Hematopoietic multipotent progenitor cell treated with erythropoietin and hydrocortisone succinate and interleukin-3 and kit ligand, for 6 days (in vitro differentiated cells): ENCODE data around the gene COCH.
"Not testable (repeated sequence)": the region's sequence is repeated elsewhere in the genome, so short reads cannot be mapped to it uniquely, and the experiment has no call there.

ENCODE experiments used
- DNase-seq: peaks from one replicate; pipeline ENCODE4 v3.0.0-alpha.2; 2015

The COCH gene

GRCh38 chr14:30876692-30877091, 2.3 kb downstream of the COCH start:
- DNase-seq = no peak

- DNase-seq = no peak
Observed at GRCh38 chr14:30882431-30882830, 8.1 kb downstream of the COCH start.

- DNase-seq = no peak
Observed at GRCh38 chr14:30883508-30884294, 9.3 kb downstream of the COCH start.

- DNase-seq = peak; percentile 63
Observed at GRCh38 chr14:30884901-30885300, 10.5 kb downstream of the COCH start.

- DNase-seq = no peak
Observed at GRCh38 chr14:30885840-30886740, 11.7 kb downstream of the COCH start.

GRCh38 chr14:30888480-30889243, 14.3 kb downstream of the COCH start:
- no peak for DNase-seq

GRCh38 chr14:30889244-30889594, 14.9 kb downstream of the COCH start:
- no peak for DNase-seq

- no peak for DNase-seq
Observed at GRCh38 chr14:30893819-30894218, 19.5 kb downstream of the COCH start.

GRCh38 chr14:30894923-30895515, 20.7 kb downstream of the COCH start:
- no peak for DNase-seq

- no peak for DNase-seq
Observed at GRCh38 chr14:30896435-30896834, 22.1 kb downstream of the COCH start.

GRCh38 chr14:30897121-30897520, 22.8 kb downstream of the COCH start:
- not testable (repeated sequence) for DNase-seq

- no peak for DNase-seq
Observed at GRCh38 chr14:30903285-30904124, 29.1 kb downstream of the COCH start.

GRCh38 chr14:30906752-30907658, 32.6 kb downstream of the COCH start:
- peak; percentile 64 for DNase-seq

- DNase-seq = peak; percentile 51
Observed at GRCh38 chr14:30907659-30908057, 33.3 kb downstream of the COCH start.

- DNase-seq = no peak
Observed at GRCh38 chr14:30908826-30909225, 34.5 kb downstream of the COCH start.

GRCh38 chr14:30914812-30915211, 40.5 kb downstream of the COCH start:
- DNase-seq = no peak

- no peak for DNase-seq
Observed at GRCh38 chr14:30915596-30915995, 41.2 kb downstream of the COCH start.

GRCh38 chr14:30921305-30921704, 46.9 kb downstream of the COCH start:
- peak; percentile 18 for DNase-seq

- no peak for DNase-seq
Observed at GRCh38 chr14:30921788-30922187, 47.4 kb downstream of the COCH start.

- DNase-seq = no peak
Observed at GRCh38 chr14:30925254-30925653, 50.9 kb downstream of the COCH start.

- peak; percentile 22 for DNase-seq
Observed at GRCh38 chr14:30928462-30928861, 54.1 kb downstream of the COCH start.
